Upper lobe of left lung (tissue), 4 donors: ENCODE measurements around the gene ACOXL.

Source experiments
- EP300 ChIP-seq, 4 donors: sonication (generic); formaldehyde crosslinking; IDR thresholded peaks; one replicate each; pipeline ENCODE4 v1.5.1; 2017; ENCODE audit warnings: antibody characterized with exemption in 4 of 4, control low read depth in 2 of 4
- POLR2A ChIP-seq, 4 donors: fragments of 450-650 bp; IDR thresholded peaks; one replicate each; pipeline ENCODE4 v1.5.1; 2016 to 2017; ENCODE audit warnings: antibody characterized with exemption in 4 of 4, mild to moderate bottlenecking in 2 of 4
- POLR2AphosphoS5 ChIP-seq, 2 donors: sonication (generic); formaldehyde crosslinking; IDR thresholded peaks; one replicate each; pipeline ENCODE4 v1.5.1; 2017; ENCODE audit warnings: antibody characterized with exemption in 2 of 2
- TF ChIP-seq, protein P1 (sequence below), 6 experiments: fragments of 450-650 bp in 4 of 6; fragments of 200-600 bp in 2 of 6; sonication (generic) in 2 of 6; IDR thresholded peaks; one replicate each; pipeline ENCODE4 v1.5.1; 2016 to 2019; ENCODE audit warnings: antibody characterized with exemption in 6 of 6

GRCh38 chr2:111167076-111167862, 434.9 kb downstream of the ACOXL start:
- TF ChIP-seq, protein P1, sequence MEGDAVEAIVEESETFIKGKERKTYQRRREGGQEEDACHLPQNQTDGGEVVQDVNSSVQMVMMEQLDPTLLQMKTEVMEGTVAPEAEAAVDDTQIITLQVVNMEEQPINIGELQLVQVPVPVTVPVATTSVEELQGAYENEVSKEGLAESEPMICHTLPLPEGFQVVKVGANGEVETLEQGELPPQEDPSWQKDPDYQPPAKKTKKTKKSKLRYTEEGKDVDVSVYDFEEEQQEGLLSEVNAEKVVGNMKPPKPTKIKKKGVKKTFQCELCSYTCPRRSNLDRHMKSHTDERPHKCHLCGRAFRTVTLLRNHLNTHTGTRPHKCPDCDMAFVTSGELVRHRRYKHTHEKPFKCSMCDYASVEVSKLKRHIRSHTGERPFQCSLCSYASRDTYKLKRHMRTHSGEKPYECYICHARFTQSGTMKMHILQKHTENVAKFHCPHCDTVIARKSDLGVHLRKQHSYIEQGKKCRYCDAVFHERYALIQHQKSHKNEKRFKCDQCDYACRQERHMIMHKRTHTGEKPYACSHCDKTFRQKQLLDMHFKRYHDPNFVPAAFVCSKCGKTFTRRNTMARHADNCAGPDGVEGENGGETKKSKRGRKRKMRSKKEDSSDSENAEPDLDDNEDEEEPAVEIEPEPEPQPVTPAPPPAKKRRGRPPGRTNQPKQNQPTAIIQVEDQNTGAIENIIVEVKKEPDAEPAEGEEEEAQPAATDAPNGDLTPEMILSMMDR (IDR thresholded peaks at IDR 0.05): no peak
- no peak for TF ChIP-seq POLR2A (IDR thresholded peaks at IDR 0.05)
- no peak for TF ChIP-seq EP300 (IDR thresholded peaks at IDR 0.05)
- TF ChIP-seq POLR2AphosphoS5 (IDR thresholded peaks at IDR 0.05): no peak
